ENCODE measurements around the gene BCL2L11. TPM values are rescaled to one million over a fixed set of nuclear protein-coding genes. Genes with fewer than 3 reads are reported as not detected.

Gene BCL2L11
- total and polyA plus RNA-seq, 8 donors = 2.7 to 14.9 (median 8.8) TPM

DNA sequence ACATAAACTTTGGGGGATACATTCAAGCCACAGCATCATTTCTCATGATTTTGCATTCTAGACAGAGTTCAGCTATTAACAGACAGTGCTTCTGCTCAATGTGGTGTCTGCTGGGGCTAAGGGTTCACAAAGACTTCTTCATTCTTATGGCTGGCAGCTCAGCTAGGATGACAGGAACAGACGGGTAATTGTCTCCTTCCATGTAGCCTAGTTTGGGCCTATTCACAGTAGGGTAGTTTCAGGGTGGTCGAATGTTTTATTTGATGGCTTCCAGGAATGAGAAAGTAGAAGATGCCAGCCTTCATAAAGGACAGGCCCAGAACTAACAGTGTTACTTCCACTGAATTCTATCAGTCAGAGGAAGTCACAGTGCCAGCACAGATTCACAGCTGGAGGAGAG, 26.0 kb upstream of the BCL2L11 start:
- no peak for FAIRE-seq
- 77 to 87% methylated on average over 2 of the region's 2 CpGs for WGBS, 2 donors
- TF ChIP-seq, protein P1, sequence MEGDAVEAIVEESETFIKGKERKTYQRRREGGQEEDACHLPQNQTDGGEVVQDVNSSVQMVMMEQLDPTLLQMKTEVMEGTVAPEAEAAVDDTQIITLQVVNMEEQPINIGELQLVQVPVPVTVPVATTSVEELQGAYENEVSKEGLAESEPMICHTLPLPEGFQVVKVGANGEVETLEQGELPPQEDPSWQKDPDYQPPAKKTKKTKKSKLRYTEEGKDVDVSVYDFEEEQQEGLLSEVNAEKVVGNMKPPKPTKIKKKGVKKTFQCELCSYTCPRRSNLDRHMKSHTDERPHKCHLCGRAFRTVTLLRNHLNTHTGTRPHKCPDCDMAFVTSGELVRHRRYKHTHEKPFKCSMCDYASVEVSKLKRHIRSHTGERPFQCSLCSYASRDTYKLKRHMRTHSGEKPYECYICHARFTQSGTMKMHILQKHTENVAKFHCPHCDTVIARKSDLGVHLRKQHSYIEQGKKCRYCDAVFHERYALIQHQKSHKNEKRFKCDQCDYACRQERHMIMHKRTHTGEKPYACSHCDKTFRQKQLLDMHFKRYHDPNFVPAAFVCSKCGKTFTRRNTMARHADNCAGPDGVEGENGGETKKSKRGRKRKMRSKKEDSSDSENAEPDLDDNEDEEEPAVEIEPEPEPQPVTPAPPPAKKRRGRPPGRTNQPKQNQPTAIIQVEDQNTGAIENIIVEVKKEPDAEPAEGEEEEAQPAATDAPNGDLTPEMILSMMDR (IDR thresholded peaks at IDR 0.05) = no peak
- Histone ChIP-seq H3K27me3 (no peaks in the 10 kb centered on the region), H3K9me3 (no peaks in the 10 kb centered on the region), H3K27ac (no peak overlapping the region), H3K4me3 (no peak overlapping the region), H3K36me3 (no peaks in the 10 kb centered on the region), H3K4me1 (no peaks in the 10 kb centered on the region)
- ATAC-seq = no peak
- intact Hi-C loops (cut with DNase I) = no loop called here
- no peak for DNase-seq

DNA sequence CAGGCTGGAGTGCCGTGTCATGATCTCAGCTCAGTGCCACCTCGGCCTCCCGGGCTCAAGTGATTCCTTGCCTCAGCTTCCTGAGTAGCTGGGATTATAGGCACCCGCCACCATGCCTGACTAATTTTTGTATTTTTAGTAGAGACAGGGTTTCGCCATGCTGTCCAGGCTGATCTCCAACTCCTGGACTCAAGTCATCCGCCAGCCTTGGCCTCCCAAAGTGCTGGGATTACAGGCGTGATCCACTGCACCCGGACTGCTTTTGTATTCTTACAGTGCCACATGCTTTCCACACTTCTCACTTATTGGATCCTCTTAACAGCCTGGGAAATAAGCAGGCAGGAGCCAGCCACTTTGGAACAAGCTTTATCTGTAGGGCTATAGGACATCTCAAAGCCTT, 25.3 kb upstream of the BCL2L11 start:
- DNase-seq = no peak
- Histone ChIP-seq H3K4me1 (no peaks in the 10 kb centered on the region), H3K27me3 (no peaks in the 10 kb centered on the region), H3K4me3 (no peak overlapping the region), H3K9me3 (no peaks in the 10 kb centered on the region), H3K27ac (no peak overlapping the region), H3K36me3 (no peaks in the 10 kb centered on the region)
- 90 to 94% methylated on average over 8 of the region's 8 CpGs for whole genome bisulfite sequencing, 2 donors
- no peak for ATAC-seq
- intact Hi-C loops (cut with DNase I) = no loop called here
- FAIRE-seq = no peak
- TF ChIP-seq, protein P1 (IDR thresholded peaks at IDR 0.05) = no peak

DNA sequence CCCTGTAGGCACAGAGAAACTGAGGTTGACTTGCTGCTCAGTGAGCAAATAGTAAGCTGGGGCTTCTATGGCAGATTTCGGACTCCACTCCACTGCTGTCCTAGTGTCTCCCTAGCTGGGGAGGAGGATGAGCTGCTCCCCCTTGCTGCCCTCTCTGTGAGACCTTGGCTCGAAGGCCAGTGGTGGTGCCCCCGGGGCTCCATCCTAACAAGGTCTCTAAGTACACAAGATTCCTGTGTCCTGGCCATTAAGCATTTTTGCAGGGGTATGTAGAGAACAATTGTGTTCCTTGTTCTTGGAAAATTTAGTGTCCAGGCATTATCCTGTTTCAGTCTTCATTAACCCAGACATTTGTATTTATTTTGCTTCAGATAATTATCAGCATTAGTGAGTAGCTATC, 21.3 kb upstream of the BCL2L11 start:
- H3K9me3 ChIP-seq = no peaks in the 10 kb centered on the region
- 64 to 65% methylated on average over 3 of the region's 3 CpGs for WGBS, 2 donors

DNA sequence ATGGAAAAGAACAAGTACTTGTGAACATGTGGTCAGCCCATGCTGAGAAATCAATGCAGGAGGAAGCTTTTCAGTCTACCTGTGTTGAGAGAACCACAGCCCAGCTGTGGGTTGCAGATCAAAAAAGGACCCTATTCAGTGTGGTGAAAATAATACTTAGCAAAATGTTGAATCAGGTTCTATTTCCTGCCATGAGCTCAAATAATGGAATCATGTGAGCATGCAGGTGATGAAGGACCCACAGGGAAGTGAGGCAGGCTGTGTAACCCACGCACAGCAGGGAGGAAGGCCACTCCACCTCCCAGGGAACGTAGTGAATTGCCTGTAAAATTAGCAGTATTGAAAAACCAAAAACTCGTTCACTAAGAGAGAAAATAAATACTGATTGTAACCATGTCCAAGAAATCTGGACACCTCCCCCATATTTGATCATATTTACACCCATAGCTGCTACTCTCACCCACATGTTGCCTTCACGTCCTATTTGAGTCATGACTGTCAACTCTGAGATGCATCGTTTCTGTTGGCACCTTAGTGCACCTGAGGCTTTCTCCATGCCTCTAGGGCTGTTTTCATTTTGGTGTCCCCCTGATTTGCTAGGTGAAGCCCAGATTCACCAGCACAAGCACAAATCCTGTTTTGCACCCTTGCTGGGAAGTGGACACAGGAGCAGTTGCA, 20.5 kb upstream of the BCL2L11 start:
- ATAC-seq (no peak), FAIRE-seq (no peak), DNase-seq (no peak)
- intact Hi-C loops (cut with DNase I) = no loop called here
- H3K4me1 ChIP-seq = no peaks in the 10 kb centered on the region
- H3K36me3 ChIP-seq = no peaks in the 10 kb centered on the region
- TF ChIP-seq, protein P1 (IDR thresholded peaks at IDR 0.05) = no peak
- 77 to 84% methylated on average over 5 of the region's 5 CpGs for WGBS, 2 donors
- no peak overlapping the region for H3K27ac ChIP-seq
- no peaks in the 10 kb centered on the region for H3K9me3 ChIP-seq
- no peaks in the 10 kb centered on the region for H3K27me3 ChIP-seq
- no peak overlapping the region for H3K4me3 ChIP-seq

More for the DNA sequence above, 21.3 kb upstream of the BCL2L11 start:
- ATAC-seq (no peak), FAIRE-seq (no peak), DNase-seq (no peak)
- intact Hi-C loops (cut with DNase I) = no loop called here
- no peak overlapping the region for H3K27ac ChIP-seq
- no peaks in the 10 kb centered on the region for H3K4me1 ChIP-seq
- no peaks in the 10 kb centered on the region for H3K27me3 ChIP-seq
- TF ChIP-seq, protein P1 (IDR thresholded peaks at IDR 0.05) = no peak
- no peaks in the 10 kb centered on the region for H3K36me3 ChIP-seq
- no peak overlapping the region for H3K4me3 ChIP-seq

DNA sequence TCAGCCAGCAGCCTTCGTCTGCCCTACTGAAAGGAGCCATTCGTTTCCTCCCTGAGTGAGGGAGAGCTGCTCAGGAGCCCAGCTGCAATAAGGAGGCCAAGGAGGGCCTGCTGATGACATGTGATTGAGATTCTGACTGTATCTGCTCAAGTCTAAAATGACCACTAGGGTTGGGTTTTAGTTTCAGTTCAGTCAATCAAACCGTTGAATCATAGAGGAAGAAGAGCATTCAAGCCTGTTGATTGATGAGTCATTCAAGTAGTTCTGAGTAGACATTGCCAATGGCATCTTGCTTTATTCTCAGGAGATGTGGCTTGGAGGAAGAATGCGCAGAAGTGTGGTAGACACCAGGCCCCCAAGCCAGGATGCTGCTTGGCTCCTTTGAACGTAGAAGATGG, 19.9 kb upstream of the BCL2L11 start:
- TF ChIP-seq, protein P1 (IDR thresholded peaks at IDR 0.05) = no peak
- Histone ChIP-seq H3K4me3 (no peak overlapping the region), H3K27me3 (no peaks in the 10 kb centered on the region), H3K4me1 (no peaks in the 10 kb centered on the region), H3K36me3 (no peaks in the 10 kb centered on the region), H3K9me3 (no peaks in the 10 kb centered on the region), H3K27ac (no peak overlapping the region)
- intact Hi-C loops (cut with DNase I) = no loop called here
- FAIRE-seq (no peak), ATAC-seq (no peak), DNase-seq (no peak)
- WGBS, 2 donors = 83 to 89% methylated on average over 5 of the region's 5 CpGs

Measured in pancreas (tissue), 10 donors.